Endothelial cell of umbilical vein (primary cell): ENCODE results near the gene SMC3.

ENCODE experiments used
- CTCF ChIP-seq, 2 donors: IDR thresholded peaks; 1 replicate in 1 of 2; 2 replicates in 1 of 2; pipeline ENCODE4 v1.5.1; 2011; ENCODE audit warnings: low read length in 2 of 2, mild to moderate bottlenecking in 2 of 2, moderate library complexity in 2 of 2, control low read depth in 1 of 2, inconsistent platforms in 1 of 2, low read depth in 1 of 2; ENCODE audit not compliant: insufficient read depth in 1 of 2; ENCODE audit errors: extremely low read depth in 1 of 2
- GATA2 ChIP-seq: IDR thresholded peaks from 2 replicates; pipeline ENCODE4 v1.7.0; 2011; ENCODE audit warnings: low read depth, mild to moderate bottlenecking, moderate library complexity, mixed read lengths, low read length; ENCODE audit not compliant: insufficient read length, insufficient read depth
- POLR2A ChIP-seq: IDR thresholded peaks from 2 replicates; pipeline ENCODE4 v1.6.1; 2012; ENCODE audit warnings: low read depth, mild to moderate bottlenecking, control low read depth, low read length

GRCh38 chr10:110647136-110647430 is 79.6 kb downstream of the SMC3 start:
- TF ChIP-seq CTCF (IDR thresholded peaks at IDR 0.05; ENCODE audit: extremely low read depth in 1 of 2, insufficient read depth in 1 of 2, low read depth in 1 of 2, low read length in 2 of 2): no peak
- TF ChIP-seq POLR2A: no peak
- TF ChIP-seq GATA2: no peak
